ENCODE results near the gene ITM2B.
"Not testable (repeated sequence)": the region's sequence is repeated elsewhere in the genome, so short reads cannot be mapped to it uniquely, and the experiment has no call there.

ITM2B gene

DNA sequence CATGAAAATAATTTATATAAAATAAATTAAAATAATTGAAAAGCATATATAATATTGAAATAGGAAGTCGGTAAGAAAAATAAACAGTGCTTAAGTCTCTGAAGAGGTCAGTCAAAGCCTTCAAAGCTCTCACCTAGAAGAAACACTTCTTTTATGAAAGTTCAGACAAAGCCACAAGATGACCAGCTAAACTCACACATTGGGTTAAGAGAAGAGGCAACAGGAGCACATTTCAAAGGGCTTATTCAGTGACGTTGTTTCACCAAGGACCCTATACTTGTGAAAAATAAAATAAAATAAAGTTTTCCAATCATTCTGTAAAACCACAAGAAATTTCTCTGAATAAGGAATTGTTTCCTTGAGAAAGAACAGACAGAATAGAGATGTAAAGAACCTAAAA, 2.5 kb upstream of the ITM2B start:
- DNase-seq: no peak

- DNase-seq: no peak
Observed at GRCh38 chr13:48231080-48231479, 1.9 kb upstream of the ITM2B start.

- no peak for DNase-seq
Observed at GRCh38 chr13:48231933-48232332, 1.1 kb upstream of the ITM2B start.

- no peak for DNase-seq
Observed at GRCh38 chr13:48232420-48233045, 473 bp upstream of the ITM2B start.

DNA sequence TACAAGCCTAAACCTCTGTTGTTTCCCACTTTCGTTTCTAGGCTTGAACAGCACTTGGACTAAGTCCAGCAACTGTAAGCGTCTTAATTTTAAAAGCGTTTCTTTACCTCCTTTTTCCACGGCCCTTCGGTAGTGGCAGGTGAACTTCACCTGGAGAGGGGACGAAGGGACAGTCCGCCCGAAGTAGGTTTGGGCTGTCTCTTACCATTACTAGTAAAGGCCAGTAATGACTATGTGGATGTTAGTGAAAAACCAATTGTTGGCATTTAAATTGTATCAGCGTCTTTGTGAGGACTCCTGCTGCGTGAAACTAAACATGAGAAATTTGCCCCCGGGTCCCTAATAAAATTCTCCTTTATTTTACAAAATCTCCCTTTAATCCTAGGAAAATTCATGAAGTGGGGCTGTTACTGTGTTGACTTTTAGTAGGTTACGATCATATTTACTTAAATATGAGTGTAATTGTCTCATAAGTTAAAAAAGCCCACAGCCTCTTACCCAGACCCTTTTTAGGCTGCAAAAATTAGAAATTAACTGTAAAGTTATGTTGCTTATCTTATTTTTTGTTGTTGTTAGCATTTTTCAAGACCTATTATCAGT, 983 bp downstream of the ITM2B start:
- no peak for DNase-seq

DNA sequence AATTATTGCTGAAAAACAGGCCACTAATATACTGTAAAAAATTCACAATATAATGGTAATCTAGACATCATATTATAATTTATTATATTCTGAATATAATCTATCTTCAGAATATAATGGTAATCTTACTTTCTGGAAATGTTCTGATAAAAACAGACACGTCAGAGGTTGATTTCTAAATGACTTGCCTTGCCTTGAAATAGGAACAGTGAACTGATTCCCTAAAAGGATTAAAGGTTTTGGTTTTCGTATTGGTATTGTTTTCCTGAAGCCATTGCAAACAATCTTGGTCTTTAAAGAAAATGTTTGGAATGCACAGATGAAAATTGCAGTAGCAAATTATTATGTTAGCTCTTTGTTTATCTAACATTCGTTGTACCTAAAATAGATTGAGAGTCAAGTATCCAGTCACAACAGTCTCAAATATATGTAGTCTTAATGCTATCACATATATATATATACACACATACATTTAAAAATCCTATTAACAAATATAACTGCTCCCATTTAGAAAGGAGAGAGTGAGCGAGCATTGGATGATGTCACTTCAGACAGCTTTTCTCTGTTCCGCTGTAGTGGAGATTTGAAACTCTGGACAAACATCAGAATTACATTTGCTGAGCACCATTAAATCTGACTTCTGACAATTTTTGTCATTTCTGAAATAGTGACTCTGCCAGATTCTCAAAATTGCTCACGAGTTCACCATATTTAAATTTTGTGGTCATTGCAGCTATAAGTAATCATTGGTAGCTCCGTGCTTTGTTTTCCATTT, 1.7 kb downstream of the ITM2B start:
- DNase-seq: peak; percentile 39

- DNase-seq: peak; percentile 37
Observed at GRCh38 chr13:48235341-48236135, 2.5 kb downstream of the ITM2B start.

DNA sequence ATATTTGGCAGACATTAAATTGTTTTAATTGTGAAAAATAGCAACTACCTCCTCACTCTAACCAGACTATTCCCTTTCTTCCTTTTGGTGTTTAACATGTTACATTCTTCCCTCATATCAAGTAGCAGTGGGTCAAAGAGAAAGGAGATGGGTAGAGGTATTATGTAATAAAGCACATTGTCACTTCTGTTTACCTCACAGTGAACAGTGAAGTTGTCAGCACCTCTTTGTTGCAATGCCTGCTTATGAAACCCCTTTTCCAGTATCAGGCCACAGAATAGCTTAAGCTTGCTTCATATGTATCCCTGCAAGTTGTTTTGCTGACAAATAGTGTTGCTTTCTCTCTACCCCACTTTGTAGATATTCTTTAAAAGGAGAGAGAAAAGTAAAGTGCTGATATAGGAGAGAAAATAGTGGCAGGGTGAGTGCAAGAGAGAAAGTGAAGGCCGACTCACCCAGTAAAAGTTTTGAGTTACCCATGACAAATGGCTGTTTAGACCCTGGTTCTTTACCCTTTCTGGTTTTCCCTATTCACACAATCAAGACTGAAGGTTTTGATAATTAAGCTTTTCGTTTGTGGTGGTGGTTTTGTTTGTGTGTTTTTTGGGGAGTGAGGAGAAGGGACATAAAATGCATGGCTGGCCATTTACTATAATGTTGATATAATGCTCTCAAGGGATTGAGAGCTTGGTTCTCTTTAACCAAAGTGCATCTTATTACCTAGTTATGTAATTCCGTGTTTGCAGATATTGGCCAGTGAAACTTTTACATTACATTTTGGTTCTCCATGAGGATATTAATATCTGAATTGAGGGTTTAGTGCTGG, 3.7 kb downstream of the ITM2B start:
- DNase-seq: peak; percentile 31

- not testable (repeated sequence) for DNase-seq
Observed at GRCh38 chr13:48239369-48239768, 6.4 kb downstream of the ITM2B start.

DNA sequence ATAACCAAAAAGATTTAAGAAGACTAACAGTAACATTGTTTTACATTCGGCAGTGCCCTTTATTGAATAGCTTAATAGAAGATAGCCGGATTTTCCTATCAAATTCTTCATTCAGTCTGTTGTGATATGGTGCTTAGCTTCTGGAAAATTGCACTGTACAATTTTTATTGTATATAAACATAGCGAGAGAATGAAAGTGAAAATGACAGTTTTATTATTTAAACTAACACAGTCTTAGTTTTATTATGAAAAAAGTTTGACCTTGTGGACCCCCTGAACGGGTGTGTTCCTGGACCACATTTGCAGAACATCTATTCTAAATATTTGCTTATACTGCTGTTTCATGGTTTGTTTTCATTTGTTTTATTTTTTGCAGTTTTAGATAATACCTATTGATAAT, 8.6 kb downstream of the ITM2B start:
- DNase-seq: no peak

GRCh38 chr13:48242677-48243076, 9.7 kb downstream of the ITM2B start:
- no peak for DNase-seq

DNA sequence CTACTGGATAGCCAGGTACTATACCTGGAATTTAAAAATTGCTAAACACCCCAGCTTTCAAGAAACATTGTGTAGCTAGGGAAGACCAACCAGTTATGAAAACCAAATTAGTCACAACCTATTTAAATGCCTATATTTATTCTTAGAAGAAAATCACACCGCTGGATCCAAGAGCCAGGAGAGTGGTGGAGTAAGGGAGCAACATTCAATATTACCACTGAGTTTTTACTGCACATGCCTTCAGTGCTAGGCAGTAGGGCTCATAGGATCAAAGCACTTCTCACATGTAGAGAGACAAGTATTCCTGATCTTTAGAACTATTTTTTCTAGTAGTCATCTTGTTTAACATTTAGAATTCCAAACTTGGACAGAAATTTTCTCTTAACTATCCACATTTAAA, 11.2 kb downstream of the ITM2B start:
- DNase-seq: no peak

DNA sequence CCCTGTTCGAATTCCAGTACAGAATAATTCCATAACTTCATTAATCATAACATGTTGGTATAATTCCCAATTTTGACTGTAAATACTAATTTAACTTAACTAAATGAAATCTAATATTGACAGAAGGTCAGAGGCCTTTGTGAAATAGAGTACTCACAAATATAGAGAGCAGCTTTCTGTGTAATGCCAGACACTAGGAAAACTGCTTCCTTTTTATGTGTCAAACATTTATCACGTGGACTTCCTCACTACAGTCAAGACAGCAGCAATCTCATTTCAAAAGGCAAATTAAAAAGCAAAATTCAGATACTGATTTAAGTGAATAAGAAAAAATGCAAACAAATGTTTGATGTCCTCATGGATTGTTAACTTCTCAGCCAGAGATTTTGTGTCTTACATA, 13.1 kb downstream of the ITM2B start:
- no peak for DNase-seq

GRCh38 chr13:48249018-48249417, 16.0 kb downstream of the ITM2B start:
- DNase-seq: no peak

DNA sequence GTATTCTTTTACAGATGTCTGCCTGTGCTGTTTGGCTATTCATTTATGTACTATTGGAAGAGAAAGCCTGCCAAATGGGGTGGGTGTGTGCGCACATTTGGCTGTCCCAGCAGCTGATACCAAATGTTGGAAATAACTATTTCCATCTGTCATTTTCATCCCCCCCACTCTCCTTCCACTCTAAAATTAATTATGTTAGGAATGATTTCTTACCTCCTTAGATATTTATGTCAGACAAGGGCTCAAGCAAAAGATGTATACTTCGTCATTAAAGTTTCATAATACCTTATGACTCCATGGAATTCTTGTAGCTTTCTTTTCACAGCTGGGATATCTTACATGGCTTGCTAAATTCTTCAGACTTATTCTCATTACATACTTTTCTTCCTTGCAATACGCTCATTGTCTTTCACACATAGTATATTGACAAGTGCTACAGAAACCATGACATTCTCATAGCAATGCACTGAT, 18.6 kb downstream of the ITM2B start:
- no peak for DNase-seq

DNA sequence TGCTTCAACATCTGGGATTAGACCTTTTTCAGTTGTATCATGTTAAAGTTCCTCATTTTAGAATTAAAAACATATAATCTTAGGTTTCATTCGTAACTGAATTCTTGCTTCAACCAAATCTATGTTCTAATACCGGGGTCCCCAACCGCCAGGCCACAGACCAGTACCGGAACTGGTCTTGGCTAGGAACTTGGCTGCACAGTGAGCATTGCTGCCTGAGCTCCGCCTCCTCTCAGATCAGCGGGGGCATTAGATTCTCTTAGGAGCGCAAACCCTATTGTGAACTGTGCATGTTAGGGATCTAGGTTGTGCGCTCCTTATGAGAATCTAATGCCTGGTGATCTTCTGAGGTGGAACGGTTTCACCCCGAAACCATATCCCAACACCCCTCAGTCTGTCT, 19.2 kb downstream of the ITM2B start:
- no peak for DNase-seq

- DNase-seq: no peak
Observed at GRCh38 chr13:48253849-48254248, 20.8 kb downstream of the ITM2B start.

DNA sequence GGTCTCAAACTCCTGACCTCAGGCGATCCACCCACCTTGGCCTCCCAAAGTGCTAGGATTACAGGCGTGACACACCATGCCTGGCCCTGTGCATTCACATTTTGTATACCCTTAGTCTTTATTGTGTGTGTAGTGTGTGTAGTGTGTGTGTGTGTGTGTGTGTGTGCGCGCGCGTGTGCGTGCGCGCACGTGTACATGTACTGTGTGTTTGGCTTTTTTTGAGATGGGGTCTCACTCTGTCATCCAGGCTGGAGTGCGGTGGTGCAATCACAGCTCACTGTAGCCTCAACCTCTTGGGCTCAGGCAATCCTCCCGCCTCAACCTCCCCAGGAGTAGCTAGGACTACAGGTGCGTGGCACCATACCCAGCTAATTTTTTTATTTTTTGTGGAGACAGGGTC, 22.1 kb downstream of the ITM2B start:
- DNase-seq: no peak

- no peak for DNase-seq
Observed at GRCh38 chr13:48255954-48256353, 22.9 kb downstream of the ITM2B start.

- no peak for DNase-seq
Observed at GRCh38 chr13:48258002-48258401, 25.0 kb downstream of the ITM2B start.

DNA sequence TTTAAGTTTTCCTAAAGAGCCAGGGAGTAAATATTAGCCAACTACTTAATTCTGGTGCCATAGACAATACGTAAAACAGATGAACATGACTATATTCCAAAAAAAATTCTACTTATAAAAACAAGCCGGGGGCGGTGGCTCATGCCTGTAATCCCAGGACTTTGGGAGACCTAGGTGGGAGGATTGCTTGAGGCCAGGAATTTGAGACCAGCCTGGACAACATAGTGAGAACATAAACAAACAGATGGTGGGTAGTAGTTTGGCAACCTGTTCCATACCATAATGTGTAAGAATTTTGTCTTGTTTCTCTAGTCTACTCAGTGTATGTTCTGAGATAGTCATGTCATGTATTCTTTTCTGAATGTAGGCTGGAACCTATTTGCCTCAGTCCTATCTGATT, 25.4 kb downstream of the ITM2B start:
- DNase-seq: no peak

DNA sequence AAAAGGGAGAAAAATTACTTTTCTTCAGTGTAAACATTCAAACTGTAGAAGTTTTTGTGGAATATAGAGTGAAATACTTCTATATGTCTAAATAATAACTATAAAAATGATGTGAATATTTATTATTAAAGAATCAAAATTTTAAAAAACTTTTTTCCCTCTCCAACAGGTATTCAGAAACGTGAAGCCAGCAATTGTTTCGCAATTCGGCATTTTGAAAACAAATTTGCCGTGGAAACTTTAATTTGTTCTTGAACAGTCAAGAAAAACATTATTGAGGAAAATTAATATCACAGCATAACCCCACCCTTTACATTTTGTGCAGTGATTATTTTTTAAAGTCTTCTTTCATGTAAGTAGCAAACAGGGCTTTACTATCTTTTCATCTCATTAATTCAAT, 28.0 kb downstream of the ITM2B start:
- no peak for DNase-seq

DNA sequence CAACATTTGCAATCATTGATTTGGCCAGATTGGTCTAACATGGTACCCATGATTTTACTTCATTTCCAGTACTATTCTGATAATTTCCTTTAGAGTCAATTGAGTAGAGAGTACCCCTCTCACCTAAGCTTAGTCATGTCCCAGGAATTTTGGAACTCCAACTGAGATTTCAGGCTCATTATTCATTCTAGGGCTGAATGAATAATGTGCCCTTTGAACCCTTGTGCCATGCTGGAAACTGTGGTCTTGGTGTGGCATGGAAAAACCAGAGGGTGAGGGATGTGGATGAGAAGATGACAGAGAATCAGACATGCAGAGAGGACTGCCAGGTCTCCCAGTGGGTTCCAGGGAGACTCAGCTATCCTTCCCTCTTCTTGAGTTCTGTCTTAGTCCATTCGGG, 30.2 kb downstream of the ITM2B start:
- no peak for DNase-seq

Measured in CD4-positive, alpha-beta T cell treated with Interleukin-21 for 1 hour (primary cell).